Ascending aorta (tissue), 2 donors: ENCODE results near the gene ATL2. TPM values are rescaled to one million over a fixed set of nuclear protein-coding genes. Genes with fewer than 3 reads are reported as not detected.

Source experiments
- DNase-seq, 2 donors: peaks; one replicate each; pipeline ENCODE4 v3.0.0-alpha.2; 2019; ENCODE audit warnings: low spot score in 2 of 2
- H3K27ac ChIP-seq, 2 donors: fragments of 200-600 bp; sonication (generic); one replicate each; pipeline ENCODE4 v1.5.1; 2016 to 2017; ENCODE audit warnings: mild to moderate bottlenecking in 1 of 2
- H3K27me3 ChIP-seq: fragments of 200-600 bp; sonication (generic); one replicate; pipeline ENCODE4 v1.5.1; 2017
- H3K36me3 ChIP-seq, 2 donors: fragments of 200-600 bp; sonication (generic); one replicate each; pipeline ENCODE4 v1.5.1; 2016
- H3K4me1 ChIP-seq, 2 donors: fragments of 200-600 bp; sonication (generic); one replicate each; pipeline ENCODE4 v1.5.1; 2016 to 2017; ENCODE audit warnings: mild to moderate bottlenecking in 1 of 2
- H3K4me3 ChIP-seq, 2 donors: fragments of 200-600 bp; sonication (generic); one replicate each; pipeline ENCODE4 v1.5.1; 2016 to 2017; ENCODE audit warnings: mild to moderate bottlenecking in 1 of 2
- H3K9me3 ChIP-seq, 2 donors: fragments of 200-600 bp; sonication (generic); one replicate each; pipeline ENCODE4 v1.5.1; 2016
- intact Hi-C: fragments of 100-400 bp; cut with DNase I; formaldehyde crosslinking; loops from one replicate; pipeline ENCODE4 v1.15.1; 2023
- total RNA-seq: library from RNA; depleted of rRNA; stranded (reverse); fragments of >200 nt; gene quantifications from one replicate; pipeline ENCODE4 v1.1.0, GENCODE V29; 2016
- TF ChIP-seq, protein P1 (sequence below), 3 experiments: fragments of 200-600 bp in 2 of 3; fragments of 450-650 bp in 1 of 3; sonication (generic) in 2 of 3; IDR thresholded peaks; one replicate each; pipeline ENCODE4 v1.5.1; 2016 to 2019; ENCODE audit warnings: antibody characterized with exemption in 3 of 3, mild to moderate bottlenecking in 1 of 3, moderate library complexity in 1 of 3

Gene ATL2
- total RNA-seq, 1 donor from 2014 or later, result 49.1 TPM

- H3K4me3 ChIP-seq, result no peak overlapping the region
- H3K9me3 ChIP-seq, result no peaks in the 10 kb centered on the region
- DNase-seq, result no peak
- no peak overlapping the region for H3K27ac ChIP-seq
- no peaks in the 10 kb centered on the region for H3K4me1 ChIP-seq
- intact Hi-C loops, result no loop called here
- H3K36me3 ChIP-seq, result no peaks in the 10 kb centered on the region
- TF ChIP-seq, protein P1, sequence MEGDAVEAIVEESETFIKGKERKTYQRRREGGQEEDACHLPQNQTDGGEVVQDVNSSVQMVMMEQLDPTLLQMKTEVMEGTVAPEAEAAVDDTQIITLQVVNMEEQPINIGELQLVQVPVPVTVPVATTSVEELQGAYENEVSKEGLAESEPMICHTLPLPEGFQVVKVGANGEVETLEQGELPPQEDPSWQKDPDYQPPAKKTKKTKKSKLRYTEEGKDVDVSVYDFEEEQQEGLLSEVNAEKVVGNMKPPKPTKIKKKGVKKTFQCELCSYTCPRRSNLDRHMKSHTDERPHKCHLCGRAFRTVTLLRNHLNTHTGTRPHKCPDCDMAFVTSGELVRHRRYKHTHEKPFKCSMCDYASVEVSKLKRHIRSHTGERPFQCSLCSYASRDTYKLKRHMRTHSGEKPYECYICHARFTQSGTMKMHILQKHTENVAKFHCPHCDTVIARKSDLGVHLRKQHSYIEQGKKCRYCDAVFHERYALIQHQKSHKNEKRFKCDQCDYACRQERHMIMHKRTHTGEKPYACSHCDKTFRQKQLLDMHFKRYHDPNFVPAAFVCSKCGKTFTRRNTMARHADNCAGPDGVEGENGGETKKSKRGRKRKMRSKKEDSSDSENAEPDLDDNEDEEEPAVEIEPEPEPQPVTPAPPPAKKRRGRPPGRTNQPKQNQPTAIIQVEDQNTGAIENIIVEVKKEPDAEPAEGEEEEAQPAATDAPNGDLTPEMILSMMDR (IDR thresholded peaks at IDR 0.05), result no peak
- H3K27me3 ChIP-seq, result no peaks in the 10 kb centered on the region
Measured at GRCh38 chr2:38263293-38263692, 113.8 kb downstream of the ATL2 start.

- Histone ChIP-seq H3K27ac (no peak overlapping the region), H3K27me3 (no peaks in the 10 kb centered on the region), H3K4me3 (no peak overlapping the region), H3K9me3 (no peaks in the 10 kb centered on the region), H3K36me3 (no peaks in the 10 kb centered on the region), H3K4me1 (no peaks in the 10 kb centered on the region)
- no peak for DNase-seq
- TF ChIP-seq, protein P1 (IDR thresholded peaks at IDR 0.05), result no peak
- intact Hi-C loops, result no loop called here
Measured at GRCh38 chr2:38262069-38262871, 114.8 kb downstream of the ATL2 start.

DNA sequence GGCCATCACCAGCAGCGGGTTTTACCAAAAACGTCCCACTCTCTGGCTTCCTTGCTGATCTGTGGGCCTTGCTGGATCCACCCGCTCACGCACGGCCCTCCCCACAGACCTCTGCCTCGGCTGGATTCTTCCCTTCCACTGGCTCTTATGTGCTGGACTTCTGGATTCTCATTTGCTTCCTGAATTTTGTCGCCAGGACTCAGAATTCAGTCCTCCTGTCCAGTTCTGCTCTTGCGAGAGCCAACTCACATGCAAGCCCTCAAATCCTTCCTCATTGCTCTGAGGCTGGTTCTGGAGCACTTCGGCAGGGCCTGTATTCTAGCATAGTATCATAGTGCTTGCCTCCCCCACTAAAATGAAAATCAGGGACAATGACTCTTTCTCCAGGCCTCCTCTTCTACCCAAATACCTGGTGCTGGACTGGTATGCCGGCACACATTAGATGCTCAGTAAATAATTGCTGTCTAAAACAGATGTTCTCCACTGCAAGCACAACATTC lies 115.5 kb downstream of the ATL2 start:
- Histone ChIP-seq H3K4me3 (no peak overlapping the region), H3K27me3 (no peaks in the 10 kb centered on the region), H3K4me1 (no peaks in the 10 kb centered on the region), H3K27ac (no peak overlapping the region), H3K9me3 (no peaks in the 10 kb centered on the region), H3K36me3 (no peaks in the 10 kb centered on the region)
- DNase-seq, result no peak
- intact Hi-C loops, result no loop called here
- TF ChIP-seq, protein P1 (IDR thresholded peaks at IDR 0.05), result no peak

DNA sequence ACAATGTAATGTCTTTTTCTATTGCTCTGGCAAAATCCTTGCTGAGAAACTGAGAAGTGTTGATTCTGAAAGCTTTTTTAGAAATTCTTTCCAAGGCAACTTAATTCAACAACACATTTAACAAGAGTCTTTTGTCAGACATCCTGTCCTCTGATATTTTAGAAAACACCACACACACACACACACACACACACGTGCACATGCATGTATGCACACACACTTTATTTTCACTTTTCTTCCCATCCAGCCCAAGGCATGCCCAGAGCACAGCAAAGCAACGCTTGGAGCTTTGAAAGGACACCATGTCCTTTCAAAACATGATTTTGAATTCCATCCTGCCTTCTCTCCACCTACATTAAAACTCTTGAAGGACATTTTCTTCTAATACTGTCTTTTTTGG lies 116.1 kb downstream of the ATL2 start:
- TF ChIP-seq, protein P1 (IDR thresholded peaks at IDR 0.05), result no peak
- intact Hi-C loops, result no loop called here
- Histone ChIP-seq H3K4me1 (no peaks in the 10 kb centered on the region), H3K27ac (no peak overlapping the region), H3K9me3 (no peaks in the 10 kb centered on the region), H3K27me3 (no peaks in the 10 kb centered on the region), H3K4me3 (peak overlapping the region in 1 of 2 donors; percentile 48), H3K36me3 (no peaks in the 10 kb centered on the region)
- DNase-seq, result no peak

DNA sequence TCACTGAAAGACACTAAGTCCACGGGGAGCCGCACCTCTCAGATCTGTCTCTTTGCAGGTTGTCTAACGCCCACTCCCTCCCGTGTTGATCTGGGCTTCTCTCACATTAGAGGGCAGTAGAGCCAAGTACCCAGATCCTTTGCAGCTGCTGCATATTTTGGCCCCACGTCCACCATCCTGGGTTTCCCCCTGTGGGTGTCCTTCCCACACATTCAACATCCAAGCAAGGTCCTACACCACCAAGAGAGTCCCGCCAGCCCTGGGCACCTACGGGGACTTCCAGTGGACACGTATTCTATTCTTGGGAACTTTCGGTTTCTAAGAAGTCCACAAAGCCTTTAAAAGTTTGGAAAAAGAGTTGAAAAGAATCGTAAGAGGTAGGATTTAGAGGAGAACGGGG lies 116.6 kb downstream of the ATL2 start:
- no peaks in the 10 kb centered on the region for H3K9me3 ChIP-seq
- H3K4me3 ChIP-seq, result peak overlapping the region in 1 of 2 donors; percentile 48
- H3K27me3 ChIP-seq, result no peaks in the 10 kb centered on the region
- H3K4me1 ChIP-seq, result no peaks in the 10 kb centered on the region
- H3K36me3 ChIP-seq, result no peaks in the 10 kb centered on the region
- no peak for DNase-seq
- no peak overlapping the region for H3K27ac ChIP-seq
- intact Hi-C loops, result no loop called here
- TF ChIP-seq, protein P1 (IDR thresholded peaks at IDR 0.05), result no peak
